ENCODE measurements around the gene DHX32.
A peak's percentile ranks its signal among the peaks of the same experiment; 100 is the strongest.

DHX32 gene

DNA sequence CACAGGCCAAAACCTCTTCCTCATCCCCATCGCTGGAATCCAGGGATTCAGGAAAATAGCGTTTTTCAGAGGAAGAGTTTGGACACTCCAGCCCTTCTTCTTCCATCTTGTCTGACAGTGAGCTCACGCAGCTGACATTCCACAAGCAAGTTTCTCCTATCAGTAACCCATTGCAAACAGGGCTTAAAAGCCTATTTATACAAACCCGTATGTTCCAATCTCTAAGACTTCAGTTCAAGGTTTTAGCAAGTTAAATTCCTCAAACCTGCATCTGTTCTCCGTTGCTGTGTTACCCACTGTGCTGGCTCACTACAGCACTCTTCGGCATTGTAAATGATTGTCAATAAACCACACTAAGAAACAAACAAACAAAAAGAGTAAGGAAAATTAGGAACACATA, 373 bp downstream of the DHX32 start:
- Mint-ChIP-seq H3K27ac (no peak overlapping the region), H3K27me3 (no peaks in the 10 kb centered on the region), H3K9me3 (peaks cover 6% of the 10 kb centered on the region), H3K36me3 (peaks cover 13% of the 10 kb centered on the region), H3K4me3 (no peak overlapping the region), H3K4me1 (no peaks in the 10 kb centered on the region)
- DNase-seq = no peak
- CTCF ChIA-PET = no interaction called here

DNA sequence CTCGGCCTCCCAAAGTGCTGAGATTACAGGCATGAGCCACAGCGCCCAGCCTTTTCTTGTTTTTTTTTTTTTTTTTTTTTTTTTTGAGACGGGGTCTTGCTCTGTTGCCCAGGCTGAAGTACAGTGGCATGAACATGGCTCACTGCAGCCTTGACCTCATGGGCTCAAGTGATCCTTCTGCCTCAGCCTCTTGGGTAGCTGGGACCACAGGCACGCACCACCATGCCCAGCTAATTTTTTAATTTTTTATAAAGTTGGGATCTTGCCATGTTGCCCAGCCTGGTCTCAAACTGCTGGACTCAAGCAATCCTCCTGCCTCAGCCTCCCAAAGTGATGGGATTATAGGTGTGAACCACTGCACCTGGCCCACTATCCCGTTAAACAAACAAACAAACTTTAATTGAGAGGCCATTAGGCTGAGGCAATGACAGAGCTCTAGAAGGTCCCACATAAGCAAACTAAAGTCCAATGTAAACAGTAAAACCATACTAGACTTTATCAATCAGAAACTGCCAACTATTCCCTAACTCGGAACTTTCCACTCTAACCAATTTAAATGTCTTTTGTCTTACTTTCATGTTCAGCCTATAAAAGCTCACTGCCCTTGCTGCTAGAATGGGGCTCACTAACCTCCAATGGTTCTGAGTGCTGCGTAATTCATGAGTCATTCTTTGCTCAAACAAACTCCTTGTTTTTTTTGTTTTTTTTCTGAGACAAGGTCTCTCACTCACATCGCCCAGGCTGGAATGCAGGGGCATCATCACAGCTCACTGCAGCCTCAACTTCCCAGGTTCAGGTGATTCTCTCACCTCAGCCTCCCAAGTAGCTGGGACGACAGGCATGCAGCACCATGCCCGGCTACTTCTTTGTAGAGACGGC, 1.9 kb downstream of the DHX32 start:
- Mint-ChIP-seq H3K27ac (no peak overlapping the region), H3K9me3 (peaks cover 9% of the 10 kb centered on the region), H3K4me3 (no peak overlapping the region), H3K36me3 (peaks cover 19% of the 10 kb centered on the region), H3K27me3 (no peaks in the 10 kb centered on the region), H3K4me1 (no peaks in the 10 kb centered on the region)
- CTCF ChIA-PET = interaction anchor here (1.1 to 1.2 kb wide), 2 partner anchors 10 to 15 kb away, joined by 3 read pairs; no protein-coding TSS in a partner anchor
- no peak for DNase-seq

DNA sequence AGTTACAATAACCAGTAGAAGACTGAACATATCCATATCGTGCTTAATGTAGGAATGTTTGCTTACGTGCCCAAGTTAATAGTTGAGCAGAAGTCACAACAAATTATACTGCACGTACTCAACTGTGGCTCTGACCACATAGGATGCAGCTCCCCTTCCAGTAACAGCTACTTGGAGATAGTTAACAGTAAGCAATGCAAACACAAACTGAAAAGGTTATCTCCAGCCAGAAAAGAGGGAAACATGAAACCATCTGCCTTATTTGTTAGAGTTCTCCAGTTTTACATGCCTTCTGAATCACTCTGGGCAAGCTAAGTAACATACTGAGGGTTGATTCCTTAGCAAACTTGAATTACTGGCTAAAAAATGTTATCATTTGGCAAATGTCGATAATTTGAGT, 9.8 kb downstream of the DHX32 start:
- H3K27ac Mint-ChIP-seq = no peak overlapping the region
- H3K4me3 Mint-ChIP-seq = no peak overlapping the region
- CTCF ChIA-PET = interaction anchor here (1.0 kb wide), 1 partner anchor 11 kb away, joined by 3 read pairs; no protein-coding TSS in a partner anchor
- H3K36me3 Mint-ChIP-seq = peaks cover 10% of the 10 kb centered on the region
- peaks cover 9% of the 10 kb centered on the region for H3K9me3 Mint-ChIP-seq
- no peaks in the 10 kb centered on the region for H3K27me3 Mint-ChIP-seq
- H3K4me1 Mint-ChIP-seq = no peaks in the 10 kb centered on the region
- DNase-seq = no peak

DNA sequence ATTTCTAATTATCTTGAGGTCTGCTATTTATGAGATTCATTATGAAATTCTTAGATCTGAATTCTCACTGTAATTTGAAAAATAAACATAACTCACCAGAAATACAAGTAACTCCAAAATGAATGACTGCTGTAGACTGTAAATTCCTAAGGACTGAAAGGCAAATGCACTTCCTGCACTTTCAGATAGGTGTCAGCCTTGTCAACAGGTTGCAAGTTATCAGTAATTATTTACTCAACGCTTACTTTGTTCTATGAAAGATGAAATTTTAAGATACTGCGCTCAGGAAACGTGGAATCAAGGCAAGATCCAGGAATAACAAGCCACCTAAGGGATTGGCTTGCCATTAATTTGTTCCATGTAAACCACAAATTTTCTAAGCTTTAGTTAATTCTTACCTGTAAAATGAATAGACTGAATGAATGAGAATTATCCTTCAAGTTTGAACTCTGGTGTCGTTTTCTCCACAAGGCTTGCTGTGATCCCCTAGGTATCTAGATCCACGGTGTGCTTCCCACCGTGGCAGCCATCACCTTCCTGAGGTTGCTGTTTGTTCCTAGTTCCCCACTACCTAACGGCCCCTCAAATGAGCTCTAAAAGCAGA, 12.6 kb downstream of the DHX32 start:
- CTCF ChIA-PET = interaction anchor here (0.7 to 1.7 kb wide), 7 partner anchors 8 to 110 kb away, joined by 3 to 4 read pairs (median 3); no protein-coding TSS in a partner anchor
- H3K4me1 Mint-ChIP-seq = no peaks in the 10 kb centered on the region
- no peak overlapping the region for H3K27ac Mint-ChIP-seq
- no peak overlapping the region for H3K4me3 Mint-ChIP-seq
- DNase-seq = peak; percentile 37
- H3K27me3 Mint-ChIP-seq = no peaks in the 10 kb centered on the region
- no peaks in the 10 kb centered on the region for H3K36me3 Mint-ChIP-seq
- H3K9me3 Mint-ChIP-seq = no peaks in the 10 kb centered on the region

DNA sequence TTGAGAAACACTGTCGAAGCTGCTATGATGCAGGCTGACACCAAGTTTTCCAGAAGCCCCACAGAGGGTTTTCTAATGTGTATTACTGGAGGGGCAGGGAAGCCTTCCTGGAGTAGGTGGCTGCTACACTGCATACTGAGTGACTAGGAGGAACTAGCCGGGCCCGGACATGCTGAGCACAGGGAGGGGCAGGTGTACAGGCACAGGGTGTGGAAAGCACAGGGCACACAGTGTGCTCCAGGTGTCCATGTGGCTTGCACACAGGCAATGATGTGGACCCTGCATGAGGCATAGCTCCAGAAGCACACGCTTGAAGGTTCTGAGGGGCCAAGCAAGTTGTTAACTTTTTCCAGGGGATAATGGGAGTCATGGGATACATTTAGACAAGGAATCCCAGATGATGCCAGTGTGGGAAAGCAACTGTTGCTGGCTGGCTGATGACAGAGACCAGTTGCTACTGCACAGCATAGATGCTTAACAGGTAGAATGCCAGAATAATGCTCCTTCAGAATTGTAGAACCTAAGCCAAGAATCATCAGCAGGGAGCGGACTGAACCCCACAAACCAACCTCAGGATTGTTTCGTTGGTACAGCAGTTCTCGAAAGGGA, 14.6 kb downstream of the DHX32 start:
- Mint-ChIP-seq H3K4me3 (no peak overlapping the region), H3K4me1 (no peaks in the 10 kb centered on the region), H3K36me3 (no peaks in the 10 kb centered on the region), H3K9me3 (no peaks in the 10 kb centered on the region), H3K27me3 (no peaks in the 10 kb centered on the region), H3K27ac (peak overlapping the region; percentile 49)
- CTCF ChIA-PET = interaction anchor here (1.5 kb wide), 1 partner anchor 10 kb away, joined by 3 read pairs; no protein-coding TSS in a partner anchor
- no peak for DNase-seq

DNA sequence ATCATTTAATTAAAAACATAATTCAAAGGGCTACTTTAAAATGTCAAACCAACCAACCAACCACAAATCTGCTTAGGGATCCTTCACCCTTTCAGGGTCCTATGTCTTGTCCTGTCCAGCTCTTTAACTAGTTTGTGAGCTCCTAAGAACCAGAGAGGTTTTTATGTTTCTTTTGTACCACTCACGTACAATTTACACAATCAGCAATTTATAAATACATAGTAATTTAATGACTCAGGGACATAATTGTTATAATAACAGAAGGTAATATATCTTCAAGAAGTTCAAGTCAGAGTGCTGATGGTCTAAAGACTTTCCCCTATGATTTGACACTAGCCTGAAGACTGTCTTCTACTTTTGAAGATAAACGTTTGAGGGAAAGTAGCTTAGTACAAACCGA, 16.0 kb downstream of the DHX32 start:
- CTCF ChIA-PET = no interaction called here

DNA sequence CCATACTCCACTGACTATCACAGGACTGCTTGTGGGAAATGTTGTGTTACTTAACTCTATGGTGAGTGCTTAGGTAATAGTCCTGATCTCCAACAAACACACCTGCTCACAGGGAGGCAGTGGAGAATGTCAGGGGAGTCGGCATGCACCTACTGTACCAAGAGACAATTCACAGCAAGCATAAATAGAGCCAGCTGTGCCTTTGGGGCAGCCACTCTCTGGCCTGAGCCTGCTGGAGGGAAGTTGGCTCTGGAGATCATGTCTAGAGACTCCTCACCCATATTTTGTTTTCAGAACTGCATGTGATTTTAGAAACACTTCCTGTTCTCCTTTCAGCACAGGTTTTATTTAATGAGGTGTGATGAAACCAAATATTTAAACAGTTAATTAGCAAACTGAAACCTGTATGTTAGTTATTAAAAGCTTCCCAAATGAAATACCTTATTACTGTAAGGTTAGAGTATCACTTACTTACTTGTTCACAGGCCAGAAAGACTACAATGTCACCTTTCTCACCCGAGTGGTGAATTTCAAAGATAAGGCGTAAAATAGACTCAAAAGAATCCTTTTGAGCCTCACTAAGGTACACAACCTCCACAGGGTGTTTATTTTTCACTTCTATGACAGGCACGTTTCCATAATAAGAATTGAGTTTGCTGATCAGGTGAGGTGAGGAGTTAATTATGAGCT, 21.8 kb downstream of the DHX32 start:
- Mint-ChIP-seq H3K4me3 (no peak overlapping the region), H3K36me3 (peaks cover 6% of the 10 kb centered on the region), H3K4me1 (no peaks in the 10 kb centered on the region), H3K27me3 (no peaks in the 10 kb centered on the region), H3K9me3 (no peaks in the 10 kb centered on the region), H3K27ac (no peak overlapping the region)
- CTCF ChIA-PET = interaction anchor here (0.9 to 1.2 kb wide), 2 partner anchors 9 to 12 kb away, joined by 3 read pairs; no protein-coding TSS in a partner anchor
- no peak for DNase-seq

More for the DNA sequence above, 16.0 kb downstream of the DHX32 start:
- Mint-ChIP-seq H3K4me1 (no peaks in the 10 kb centered on the region), H3K27ac (no peak overlapping the region), H3K4me3 (no peak overlapping the region), H3K36me3 (no peaks in the 10 kb centered on the region), H3K9me3 (no peaks in the 10 kb centered on the region), H3K27me3 (no peaks in the 10 kb centered on the region)
- no peak for DNase-seq

DNA sequence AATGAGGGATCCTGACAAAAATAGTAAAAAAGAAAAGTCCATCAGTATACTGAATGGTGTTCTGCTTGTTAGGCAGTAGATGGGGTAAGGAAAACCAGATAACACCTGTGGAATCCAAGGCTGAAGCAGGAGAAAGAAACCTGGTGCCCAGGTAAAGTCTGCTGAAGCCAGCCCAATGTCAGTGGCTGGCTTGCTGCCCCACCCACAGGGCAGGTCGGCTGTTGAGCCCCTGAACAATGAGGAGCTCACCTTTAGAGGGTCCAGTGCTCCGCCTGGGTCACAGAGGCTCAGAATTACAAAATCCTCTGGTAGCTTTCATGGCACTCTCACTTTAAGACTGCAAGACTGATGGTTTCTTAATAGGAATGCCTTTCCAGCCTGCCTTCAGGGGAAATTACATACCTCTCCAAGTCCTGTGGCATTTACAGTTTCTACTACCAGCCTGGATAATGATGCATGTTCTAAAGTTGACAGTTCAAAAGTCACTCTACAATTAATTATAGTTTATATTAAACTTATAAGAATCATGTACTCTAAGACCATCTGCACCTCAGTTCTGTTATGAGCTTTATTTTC, 23.8 kb downstream of the DHX32 start:
- Mint-ChIP-seq H3K4me3 (no peak overlapping the region), H3K36me3 (peaks cover 7% of the 10 kb centered on the region), H3K27ac (no peak overlapping the region), H3K27me3 (no peaks in the 10 kb centered on the region), H3K4me1 (no peaks in the 10 kb centered on the region), H3K9me3 (no peaks in the 10 kb centered on the region)
- no peak for DNase-seq
- CTCF ChIA-PET = no interaction called here

DNA sequence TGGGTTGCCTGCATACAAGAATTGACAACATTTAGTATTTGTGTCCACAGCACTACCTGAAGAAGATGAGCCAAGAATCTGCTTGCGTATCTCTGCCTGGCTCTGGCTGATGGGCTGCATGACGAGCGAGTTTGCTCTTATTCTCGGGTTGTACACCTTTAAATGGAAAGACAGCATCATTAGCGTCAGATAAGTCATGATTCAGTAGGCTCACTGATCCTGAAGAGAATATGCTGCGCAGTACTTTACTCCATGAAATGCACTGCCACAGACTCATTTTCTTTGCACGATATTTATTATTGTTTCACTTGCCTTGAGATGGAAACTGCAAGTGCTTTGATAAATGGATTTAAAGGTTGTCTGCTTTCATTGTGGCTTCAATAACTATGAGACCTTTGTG, 28.6 kb downstream of the DHX32 start:
- Mint-ChIP-seq H3K9me3 (no peaks in the 10 kb centered on the region), H3K27ac (no peak overlapping the region), H3K36me3 (peaks cover 16% of the 10 kb centered on the region), H3K27me3 (no peaks in the 10 kb centered on the region), H3K4me3 (no peak overlapping the region), H3K4me1 (no peaks in the 10 kb centered on the region)
- DNase-seq = no peak
- CTCF ChIA-PET = no interaction called here

DNA sequence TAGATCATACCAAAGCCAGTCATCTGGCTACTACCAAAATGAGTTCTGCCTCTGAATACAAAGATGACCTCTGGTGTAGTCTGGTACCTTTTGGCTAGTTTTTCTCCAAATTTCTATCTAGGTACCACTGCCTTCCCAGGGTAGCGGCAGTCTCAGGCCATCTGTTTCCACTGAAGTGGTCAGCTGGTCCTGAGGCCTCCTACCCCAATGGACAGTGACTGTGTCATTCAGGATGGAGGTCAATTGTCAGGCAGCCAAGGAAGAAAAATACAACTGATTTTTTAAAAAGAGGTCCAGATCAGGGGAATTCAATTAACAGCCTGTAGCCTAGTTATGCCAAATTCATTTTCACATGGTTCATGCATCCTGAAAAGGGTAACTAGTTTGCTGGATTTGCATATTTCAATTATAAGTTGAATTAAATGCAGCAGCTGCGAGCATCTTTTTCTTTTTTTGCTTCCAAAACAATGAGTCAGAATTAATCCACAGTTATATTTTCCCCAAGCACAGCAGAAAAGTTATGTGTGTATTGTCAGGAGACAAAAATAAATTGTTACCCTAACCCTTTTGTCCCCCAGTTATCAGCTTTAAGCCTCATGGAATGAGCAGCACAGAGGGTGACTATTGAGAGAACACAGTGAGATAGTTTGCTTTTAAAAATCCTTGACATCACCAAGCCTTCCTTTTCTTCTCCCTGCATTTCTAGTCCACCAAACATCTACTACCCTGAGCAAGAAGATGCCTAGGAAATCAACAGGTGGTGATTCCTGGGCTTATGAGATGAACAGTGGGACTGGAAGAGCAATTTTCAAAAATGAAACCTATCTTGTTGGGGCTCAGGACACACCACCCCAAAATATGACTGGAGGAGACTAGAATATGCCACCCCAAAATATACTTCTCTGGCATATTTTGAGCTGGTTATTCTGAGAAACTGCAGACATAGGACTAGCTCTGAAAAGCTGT, 30.0 kb downstream of the DHX32 start:
- no peak for DNase-seq
- Mint-ChIP-seq H3K27ac (no peak overlapping the region), H3K9me3 (no peaks in the 10 kb centered on the region), H3K36me3 (peaks cover 19% of the 10 kb centered on the region), H3K4me1 (no peaks in the 10 kb centered on the region), H3K27me3 (no peaks in the 10 kb centered on the region), H3K4me3 (no peak overlapping the region)
- CTCF ChIA-PET = interaction anchor here (0.7 kb wide), 1 partner anchor 18 kb away, joined by 3 read pairs; no protein-coding TSS in a partner anchor

DNA sequence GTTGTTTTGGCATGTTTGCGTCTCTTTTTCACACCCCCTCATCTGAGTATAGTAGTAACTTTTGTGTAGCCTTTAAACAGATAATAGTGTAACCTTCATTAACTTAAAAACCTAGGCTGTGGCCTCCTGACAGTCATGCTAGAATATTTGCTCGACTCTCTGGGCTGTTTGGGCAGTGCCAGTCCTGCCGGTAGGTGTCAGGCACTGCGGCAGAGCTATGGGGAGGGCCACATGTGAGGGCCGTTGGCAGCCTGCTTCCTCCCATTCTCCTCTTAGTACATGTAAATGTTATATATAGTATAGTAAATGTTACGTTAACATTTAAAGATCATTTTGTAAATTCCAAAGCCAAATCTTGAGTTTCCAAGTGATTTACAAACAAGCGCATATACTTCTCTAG, 31.6 kb downstream of the DHX32 start:
- peaks cover 17% of the 10 kb centered on the region for H3K36me3 Mint-ChIP-seq
- H3K27me3 Mint-ChIP-seq = no peaks in the 10 kb centered on the region
- H3K27ac Mint-ChIP-seq = no peak overlapping the region
- no peaks in the 10 kb centered on the region for H3K4me1 Mint-ChIP-seq
- DNase-seq = no peak
- CTCF ChIA-PET = no interaction called here
- H3K9me3 Mint-ChIP-seq = no peaks in the 10 kb centered on the region
- H3K4me3 Mint-ChIP-seq = no peak overlapping the region

DNA sequence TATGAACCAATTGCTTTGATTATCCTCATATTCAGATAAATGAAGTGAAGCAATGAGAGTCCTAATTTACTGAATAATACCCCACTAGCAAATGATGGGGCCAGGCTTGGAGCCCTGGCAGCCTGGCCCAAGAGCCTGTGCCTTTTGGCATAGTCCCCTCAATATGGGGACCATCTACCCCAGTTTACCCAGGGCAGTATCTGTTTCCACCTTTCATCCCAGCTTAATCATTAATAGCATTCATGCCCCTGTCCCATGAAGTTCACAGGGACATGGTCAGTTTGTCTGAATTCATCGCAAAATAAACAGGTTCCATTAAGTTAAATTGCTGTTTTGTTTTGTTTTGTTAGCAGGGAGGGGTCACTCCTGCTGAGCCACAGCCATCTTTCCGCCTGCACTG, 32.2 kb downstream of the DHX32 start:
- Mint-ChIP-seq H3K4me1 (no peaks in the 10 kb centered on the region), H3K27ac (no peak overlapping the region), H3K4me3 (no peak overlapping the region), H3K36me3 (peaks cover 16% of the 10 kb centered on the region), H3K27me3 (no peaks in the 10 kb centered on the region), H3K9me3 (no peaks in the 10 kb centered on the region)
- no peak for DNase-seq
- CTCF ChIA-PET = no interaction called here

DNA sequence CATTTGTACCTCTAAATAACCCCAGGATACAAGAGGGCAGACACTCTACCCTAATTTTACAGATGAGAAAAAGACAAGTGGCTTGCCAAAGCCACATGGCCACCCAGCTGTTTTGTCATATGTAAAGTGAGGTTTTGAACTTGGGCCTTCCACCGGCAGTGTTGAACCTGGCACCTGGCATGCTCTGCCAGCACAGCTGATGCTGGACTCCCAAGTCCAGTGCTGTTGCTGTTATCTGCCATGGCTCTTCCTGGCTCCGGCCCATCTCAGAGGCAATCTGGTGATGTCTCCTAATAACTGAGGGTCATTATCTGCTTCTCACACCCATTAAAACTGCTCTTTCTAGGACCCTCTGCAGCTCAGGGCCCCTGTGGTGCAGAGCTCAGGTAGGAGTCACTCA, 32.7 kb downstream of the DHX32 start:
- H3K27ac Mint-ChIP-seq = no peak overlapping the region
- no peak overlapping the region for H3K4me3 Mint-ChIP-seq
- peaks cover 16% of the 10 kb centered on the region for H3K36me3 Mint-ChIP-seq
- no peaks in the 10 kb centered on the region for H3K27me3 Mint-ChIP-seq
- H3K4me1 Mint-ChIP-seq = no peaks in the 10 kb centered on the region
- no peaks in the 10 kb centered on the region for H3K9me3 Mint-ChIP-seq
- CTCF ChIA-PET = no interaction called here
- DNase-seq = no peak

Data from activated naive CD4-positive, alpha-beta T cell treated with anti-CD3 and anti-CD28 coated beads, Interleukin-2, amount 10 ng/mL, durations not matched to agents 7 days and 5 days (primary cell).